ENCODE data around the gene AAK1. TPM values are rescaled to one million over a fixed set of nuclear protein-coding genes. Genes with fewer than 3 reads are reported as not detected.
"Not testable (repeated sequence)": the region's sequence is repeated elsewhere in the genome, so short reads cannot be mapped to it uniquely, and the experiment has no call there.

AAK1 gene
- total RNA-seq, 2 donors from 2014 or later, result 59.5 to 61.5 TPM

DNA sequence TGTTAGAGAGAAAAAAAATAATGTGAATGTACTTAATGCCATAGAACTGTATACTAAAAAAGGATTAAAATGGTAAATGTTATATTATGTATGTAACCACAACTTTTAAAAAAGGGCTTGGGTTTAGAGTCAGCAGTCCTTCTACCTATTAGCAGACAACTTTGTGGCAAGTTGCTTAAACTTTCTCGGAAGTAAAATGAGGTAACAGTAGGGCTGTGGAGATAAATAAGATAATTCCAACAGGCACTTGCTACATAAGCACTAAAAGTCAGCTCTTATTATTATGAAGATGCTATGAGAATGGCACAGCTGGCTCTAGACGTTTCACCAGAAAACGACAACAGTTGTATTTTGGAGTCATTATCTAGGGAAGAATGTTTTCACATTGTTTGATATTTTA lies 31.3 kb downstream of the AAK1 start:
- intact Hi-C loops (cut with DNase I, micrococcal nuclease), result no loop called here
- ATAC-seq, result no peak
- no peak for DNase-seq

DNA sequence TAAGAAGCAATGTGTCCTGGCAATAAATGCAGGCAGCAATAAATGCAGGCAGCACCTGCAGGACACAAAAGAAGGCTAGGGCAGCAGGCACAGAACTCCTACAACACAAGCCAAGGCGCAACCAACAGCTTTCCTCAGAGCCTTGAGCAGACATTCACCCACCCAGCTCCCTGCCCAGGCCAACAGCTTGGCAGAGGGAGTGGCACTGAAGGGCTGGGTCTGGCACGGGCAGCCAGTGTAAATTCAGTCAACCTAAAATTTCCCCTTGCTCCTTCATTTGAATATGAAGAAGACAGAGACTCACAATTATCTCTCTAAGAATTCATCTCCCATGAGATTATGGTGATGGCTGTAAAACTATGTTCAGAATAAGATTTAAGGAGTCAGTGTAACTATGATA lies 35.4 kb downstream of the AAK1 start:
- intact Hi-C loops (cut with DNase I, micrococcal nuclease), result no loop called here
- ATAC-seq, result peak; percentile 69
- no peak for DNase-seq

DNA sequence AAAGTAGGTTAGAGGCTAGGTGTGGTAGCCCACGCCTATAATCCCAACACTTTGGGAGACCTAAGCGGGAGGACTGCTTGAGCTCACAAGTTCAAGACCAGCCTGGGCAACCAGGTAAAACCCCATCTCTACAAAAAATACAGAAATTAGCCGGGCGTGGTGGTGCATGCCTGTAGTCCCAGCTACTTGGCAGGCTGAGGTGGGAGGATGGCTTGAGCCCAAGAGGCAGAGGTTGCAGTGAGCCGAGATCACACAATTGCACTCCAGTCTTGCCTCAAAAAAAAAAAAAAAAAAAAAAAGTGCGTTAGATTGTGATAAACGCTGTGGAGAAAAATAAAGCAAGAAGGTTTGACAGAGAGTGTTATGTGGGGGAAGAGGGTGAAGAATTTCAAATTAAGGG lies 36.8 kb downstream of the AAK1 start:
- ATAC-seq; DNase-seq; intact Hi-C loops (cut with DNase I, micrococcal nuclease): not testable (repeated sequence)

DNA sequence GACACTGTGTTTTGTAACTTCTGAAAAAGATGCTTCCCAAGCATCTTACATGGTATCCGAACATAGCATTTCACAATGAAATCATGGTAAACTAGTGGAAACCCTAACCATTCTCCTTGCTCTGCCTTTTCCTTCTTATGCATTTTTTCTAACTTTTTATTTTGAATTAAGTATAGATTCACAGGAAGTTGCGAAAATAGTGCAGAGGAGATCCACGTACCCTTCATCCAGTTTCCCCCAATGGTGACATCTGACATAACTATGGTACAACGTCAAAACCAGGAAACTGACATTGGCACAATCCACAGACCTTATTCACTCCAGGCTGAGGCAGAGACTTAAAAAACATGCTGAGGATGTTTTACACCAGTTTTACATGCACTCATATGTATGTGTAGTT lies 38.3 kb downstream of the AAK1 start:
- ATAC-seq (no peak), DNase-seq (no peak)
- intact Hi-C loops (cut with DNase I, micrococcal nuclease), result no loop called here

DNA sequence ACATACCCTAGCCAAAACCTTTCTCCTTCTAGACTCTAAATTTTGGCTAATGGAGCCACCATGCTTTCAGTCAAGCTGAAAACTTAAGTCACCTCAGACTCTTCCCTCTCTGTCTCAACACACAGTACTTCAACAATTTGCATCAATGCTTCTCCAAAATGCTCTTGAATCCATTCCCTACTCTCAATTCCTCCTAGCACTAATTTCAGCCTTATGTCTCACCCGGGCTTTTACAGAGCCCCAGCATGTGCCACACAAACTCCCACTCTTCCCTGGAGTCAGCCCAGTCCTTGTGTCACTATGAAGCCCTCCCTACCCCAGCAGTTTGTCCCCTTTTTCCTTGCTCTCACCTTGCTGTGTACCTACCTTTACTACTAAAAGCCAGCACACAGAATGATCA lies 38.7 kb downstream of the AAK1 start:
- intact Hi-C loops (cut with DNase I, micrococcal nuclease), result no loop called here
- ATAC-seq (no peak), DNase-seq (no peak)

DNA sequence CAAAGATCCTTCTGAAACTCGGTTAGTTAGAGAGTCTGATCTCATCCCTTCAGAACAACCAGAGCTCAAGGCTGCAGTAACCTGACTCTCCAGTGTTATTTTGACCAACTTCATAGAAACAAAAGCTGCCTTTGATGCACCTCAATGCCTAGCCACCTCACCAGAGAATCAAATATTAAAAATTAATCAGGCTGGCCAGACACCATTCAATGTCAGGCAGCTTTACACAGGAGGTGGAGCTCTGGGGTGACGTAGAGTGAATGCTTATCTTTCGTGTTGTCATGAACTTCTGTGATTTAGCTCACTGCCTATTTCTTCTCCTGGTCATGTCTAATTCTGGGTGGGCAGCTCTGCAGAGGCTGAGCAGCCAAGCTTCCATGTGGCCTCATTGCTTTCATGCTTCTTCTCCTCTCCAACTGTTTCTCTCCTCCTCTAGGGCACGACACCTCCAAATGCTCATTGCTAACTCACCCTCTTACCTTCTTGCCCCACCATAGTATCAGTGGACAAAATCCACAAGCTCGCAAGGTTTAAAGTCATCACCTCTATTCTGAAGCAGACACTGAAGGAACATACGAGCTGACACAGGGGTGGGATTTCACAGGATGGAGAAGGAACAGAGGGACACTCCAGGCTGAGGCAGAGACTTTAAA lies 39.4 kb downstream of the AAK1 start:
- no peak for ATAC-seq
- no peak for DNase-seq

DNA sequence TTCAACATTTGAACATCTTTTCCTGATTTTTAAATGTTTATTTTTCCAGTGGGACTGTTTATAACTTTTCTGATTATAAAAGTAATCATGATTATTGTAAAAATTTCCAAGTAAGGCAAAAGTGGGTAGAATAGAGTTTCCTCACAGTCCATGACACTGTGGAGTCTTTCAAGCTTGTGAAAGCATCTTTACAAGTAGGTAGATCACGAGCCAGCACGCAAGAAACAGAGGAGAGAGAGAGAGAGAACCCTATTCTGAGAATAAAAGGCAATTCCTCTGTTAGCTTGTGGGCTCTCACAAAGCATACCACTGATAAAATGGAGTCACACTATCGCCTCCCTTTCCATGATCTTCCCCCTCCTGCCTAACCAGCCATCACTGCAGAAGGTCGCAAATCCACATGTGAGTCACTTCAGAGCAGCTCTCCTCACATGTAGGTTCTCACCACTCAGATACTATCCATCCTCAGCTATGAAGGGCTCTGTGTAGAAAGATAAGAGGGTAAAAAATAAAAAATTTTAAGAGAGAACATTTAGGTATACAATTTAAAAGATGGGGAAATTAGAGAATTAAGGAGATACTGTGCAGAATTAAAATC lies 40.3 kb downstream of the AAK1 start:
- no peak for ATAC-seq
- DNase-seq, result no peak
- intact Hi-C loops (cut with DNase I, micrococcal nuclease), result no loop called here

More for the DNA sequence above, 39.4 kb downstream of the AAK1 start:
- intact Hi-C loops (cut with DNase I, micrococcal nuclease), result no loop called here

DNA sequence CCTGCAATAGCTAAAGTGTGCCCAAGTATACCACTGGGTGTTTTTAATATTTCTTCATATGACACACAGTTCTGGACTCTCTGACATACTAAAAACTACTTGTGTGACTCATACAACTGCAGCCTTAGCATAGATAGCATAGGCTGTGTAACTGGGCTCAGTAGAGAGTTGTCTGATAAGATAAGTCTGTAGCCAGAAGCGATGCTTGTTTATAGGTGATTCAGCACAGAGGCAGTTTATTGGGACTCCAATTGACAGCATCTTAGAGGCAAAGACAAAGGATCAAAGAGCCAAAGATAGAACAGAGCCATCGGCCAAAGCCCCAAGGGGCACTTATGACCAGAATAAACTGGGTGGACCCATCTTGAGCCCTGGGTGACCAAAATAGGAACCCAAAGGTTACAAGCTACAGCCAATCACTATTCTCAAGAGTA lies 42.3 kb downstream of the AAK1 start:
- DNase-seq (no peak), ATAC-seq (peak; percentile 93)
- intact Hi-C loops (cut with DNase I, micrococcal nuclease), result no loop called here

DNA sequence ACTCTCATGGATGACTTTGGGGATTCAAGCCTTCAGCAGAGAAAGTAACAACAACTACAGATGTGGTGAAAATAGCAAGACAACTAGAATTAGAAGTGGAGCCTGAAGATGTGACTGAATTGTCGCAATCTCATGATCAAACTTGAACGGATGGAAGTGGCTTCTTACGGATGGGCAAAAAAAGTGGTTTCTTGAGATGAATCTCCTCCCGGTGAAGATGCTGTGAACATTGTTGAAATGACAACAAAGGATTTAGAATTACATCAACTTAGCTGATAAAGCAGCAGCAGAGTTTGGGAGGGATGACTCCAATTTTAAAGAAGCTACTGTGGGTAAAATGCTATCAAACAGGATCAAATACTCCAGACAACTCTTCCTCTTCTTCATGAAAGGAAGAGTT lies 43.1 kb downstream of the AAK1 start:
- no peak for DNase-seq
- no peak for ATAC-seq
- intact Hi-C loops (cut with DNase I, micrococcal nuclease), result no loop called here

DNA sequence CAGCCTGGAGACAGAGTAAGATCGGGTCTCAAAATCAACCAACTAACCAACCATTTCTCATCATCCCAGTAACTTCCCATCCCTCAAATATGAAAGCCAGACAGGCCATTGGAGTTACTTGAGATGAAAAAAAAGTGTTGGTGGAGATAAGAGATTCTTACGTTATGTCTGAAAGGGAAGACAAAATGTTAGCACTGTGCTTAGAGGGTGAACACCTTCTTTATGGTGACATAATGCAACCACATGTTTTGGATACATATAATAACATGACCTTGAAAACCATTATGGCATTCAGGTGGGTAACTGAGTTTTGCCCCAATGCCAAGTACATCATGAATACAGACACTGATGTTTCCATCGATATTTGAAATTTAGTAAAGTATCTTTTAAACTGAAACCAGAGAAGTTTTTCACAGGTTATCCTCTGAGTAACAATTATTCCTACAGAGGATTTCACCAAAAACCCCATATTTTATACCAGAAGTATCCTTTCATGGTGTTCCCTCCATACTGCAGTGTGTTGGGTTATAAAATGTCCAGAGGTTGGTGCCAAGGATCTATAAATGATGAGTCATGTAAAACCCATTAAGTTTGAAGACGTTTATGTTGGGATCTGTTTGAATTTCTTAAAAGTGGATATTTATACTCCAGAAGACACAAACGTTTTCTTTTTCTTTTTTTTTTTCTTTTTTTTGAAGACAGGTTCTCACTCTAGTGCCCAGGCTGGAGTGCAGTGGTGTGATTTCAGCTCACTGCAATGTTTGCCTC lies 45.5 kb downstream of the AAK1 start:
- ATAC-seq (no peak), DNase-seq (no peak)
- intact Hi-C loops (cut with DNase I, micrococcal nuclease), result no loop called here

DNA sequence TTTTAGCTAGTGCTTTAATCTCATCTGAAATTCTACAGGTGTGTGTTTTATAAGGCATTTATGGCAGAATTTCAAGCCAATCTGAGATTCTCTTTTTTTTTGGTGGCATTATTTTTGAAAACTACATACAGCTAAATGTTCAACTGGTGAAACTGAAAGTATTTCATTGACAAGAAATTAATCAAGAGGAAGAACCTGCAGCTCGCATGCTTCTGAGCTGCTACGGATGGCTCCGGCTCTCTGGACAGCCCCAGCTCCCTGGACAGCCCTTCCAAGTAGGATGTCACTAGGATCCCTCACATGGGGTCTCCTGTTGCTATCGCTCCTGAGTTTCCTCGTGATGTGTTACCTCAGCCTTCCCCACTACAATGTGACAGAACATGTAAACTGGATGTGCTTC lies 46.4 kb downstream of the AAK1 start:
- intact Hi-C loops (cut with DNase I, micrococcal nuclease), result no loop called here
- no peak for ATAC-seq
- DNase-seq, result no peak

DNA sequence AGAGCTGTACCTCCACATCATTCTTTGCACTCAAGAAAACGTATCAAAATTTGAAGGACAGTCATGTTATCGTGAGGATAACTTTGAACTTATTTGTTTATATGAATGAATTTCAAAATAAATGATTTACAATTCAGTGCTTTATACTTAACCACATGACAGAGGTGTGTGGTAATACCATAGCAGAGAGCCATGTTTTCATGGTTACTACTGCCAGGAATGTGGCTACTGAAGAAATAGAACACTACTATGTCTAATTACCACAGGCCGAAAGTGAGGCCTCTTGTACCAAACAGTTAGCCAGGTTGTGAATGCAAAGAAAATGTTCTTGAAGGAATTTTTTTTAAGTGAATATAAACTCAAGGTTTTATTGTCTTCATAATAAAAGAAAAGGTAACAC lies 49.2 kb downstream of the AAK1 start:
- no peak for DNase-seq
- intact Hi-C loops (cut with DNase I, micrococcal nuclease), result no loop called here
- ATAC-seq, result no peak

DNA sequence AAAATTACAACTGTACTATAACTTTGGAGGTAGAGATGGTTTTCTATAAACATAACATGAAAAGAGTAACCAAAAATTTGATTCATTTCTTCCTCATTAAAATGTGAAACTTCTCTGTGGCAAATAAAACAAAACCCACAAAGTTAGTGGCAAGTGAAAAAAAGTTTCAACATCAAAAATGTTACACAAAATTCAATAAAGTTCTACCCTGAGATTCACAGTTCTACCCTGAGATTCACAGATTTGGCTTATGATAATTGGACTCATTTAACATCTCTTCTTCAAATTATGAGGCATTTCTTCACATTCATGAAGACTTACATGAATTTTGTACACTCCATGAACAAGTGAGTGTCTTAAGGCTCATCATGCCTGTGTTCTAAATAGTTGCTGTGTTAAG lies 51.0 kb downstream of the AAK1 start:
- intact Hi-C loops (cut with DNase I, micrococcal nuclease), result no loop called here
- ATAC-seq (no peak), DNase-seq (no peak)

DNA sequence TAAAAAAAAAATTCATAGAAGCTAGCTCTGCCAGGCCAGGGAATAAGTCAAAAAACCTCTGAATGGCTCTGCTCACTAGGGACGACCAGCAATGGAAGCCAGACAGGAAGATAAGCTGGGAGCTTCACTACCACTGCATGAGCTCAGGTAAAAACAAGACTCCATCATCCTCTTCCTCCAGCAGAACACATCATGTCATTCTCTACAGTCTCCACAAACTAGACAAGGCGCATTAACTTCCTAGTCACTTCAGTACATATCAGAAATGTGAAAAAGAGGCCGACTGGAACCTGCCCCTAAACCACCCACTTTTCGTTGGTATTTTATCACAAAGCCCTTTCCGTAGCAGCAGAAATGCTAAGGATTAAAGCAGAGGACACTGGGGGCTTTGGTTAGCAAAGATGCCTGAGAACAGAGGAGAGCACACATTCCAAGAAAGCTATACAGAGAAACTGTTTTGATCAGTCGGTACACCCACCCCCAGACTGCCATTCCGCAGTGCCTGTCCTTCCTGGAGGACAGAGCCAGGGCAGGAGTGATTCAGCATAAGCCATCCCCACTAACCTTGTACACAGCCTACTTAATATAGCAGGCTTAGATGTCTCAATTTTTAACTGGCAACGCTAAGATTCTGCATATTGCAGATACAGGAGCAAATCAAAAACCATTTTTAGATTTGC lies 53.4 kb downstream of the AAK1 start:
- ATAC-seq (no peak), DNase-seq (no peak)
- intact Hi-C loops (cut with DNase I, micrococcal nuclease), result no loop called here

DNA sequence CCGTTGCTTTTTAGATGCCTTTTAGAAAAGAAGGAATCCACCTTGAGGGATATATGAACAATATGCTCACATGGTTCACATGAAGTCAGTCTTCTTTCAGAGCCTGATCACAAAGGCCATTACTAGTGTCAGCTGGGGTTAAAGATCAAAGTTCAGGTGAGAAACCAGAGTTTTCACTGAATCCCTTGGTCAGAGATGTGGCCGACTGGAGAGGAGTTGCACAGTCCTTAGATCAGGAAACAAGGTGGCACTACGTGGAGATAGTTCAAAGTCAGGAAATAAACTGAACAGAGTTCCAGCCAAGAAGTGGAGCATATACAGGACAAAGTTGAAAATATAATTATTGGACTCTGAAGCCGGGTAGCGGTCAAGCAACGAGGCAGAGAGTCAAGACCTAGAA lies 54.6 kb downstream of the AAK1 start:
- intact Hi-C loops (cut with DNase I, micrococcal nuclease), result no loop called here
- no peak for DNase-seq
- peak; percentile 94 for ATAC-seq

DNA sequence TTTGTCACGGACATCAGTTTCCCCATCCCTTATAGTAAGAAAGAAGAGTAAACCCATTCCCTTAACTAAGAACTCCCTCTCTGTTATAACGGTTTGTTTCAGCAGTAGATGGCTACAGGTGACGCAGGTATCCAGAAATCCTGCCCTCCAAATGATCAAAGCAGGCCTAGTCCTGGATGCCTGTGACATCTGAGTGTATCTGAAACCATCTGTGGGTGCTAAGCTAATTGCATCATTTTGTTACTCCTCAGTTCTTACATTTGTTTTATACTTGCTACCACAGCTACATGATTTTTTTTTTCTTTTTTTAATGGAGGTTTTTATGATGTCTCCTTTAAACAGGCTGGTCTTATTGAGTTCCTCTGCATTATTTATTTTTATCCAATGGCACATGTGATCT lies 55.1 kb downstream of the AAK1 start:
- intact Hi-C loops (cut with DNase I, micrococcal nuclease), result no loop called here
- DNase-seq, result no peak
- no peak for ATAC-seq

DNA sequence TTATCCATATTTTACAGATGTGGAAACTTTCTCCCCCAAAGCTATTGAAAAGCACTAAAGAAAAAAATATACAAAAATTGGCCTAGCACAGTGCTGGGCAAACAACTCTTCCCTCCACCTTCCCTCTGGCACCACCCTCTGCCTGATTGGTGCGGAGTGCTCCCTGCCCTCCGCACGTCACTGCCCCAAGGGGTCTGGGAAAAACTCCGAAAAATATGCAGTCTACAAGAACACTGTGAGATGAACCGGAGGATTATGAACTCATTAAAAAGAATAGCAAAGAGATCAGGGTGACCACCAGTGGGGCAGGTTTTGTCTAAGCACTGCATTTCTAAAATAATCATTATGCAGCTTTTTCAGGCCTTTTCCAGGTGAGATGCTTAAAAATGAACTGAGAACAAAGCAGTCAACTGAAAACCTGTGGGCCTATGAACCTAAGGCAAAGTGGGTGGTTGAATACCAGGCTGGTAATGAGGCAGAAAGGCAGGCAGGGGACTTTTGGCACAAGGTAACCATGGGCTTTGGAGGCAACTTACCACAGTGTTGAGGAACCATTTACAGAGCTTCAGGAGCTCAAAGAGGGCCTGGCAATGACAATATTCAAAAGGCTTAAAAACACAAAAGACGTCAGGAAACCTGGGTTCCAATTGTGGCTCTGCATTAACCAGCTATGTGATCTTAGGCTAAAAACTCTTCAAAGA lies 57.5 kb downstream of the AAK1 start:
- DNase-seq (no peak), ATAC-seq (no peak)
- intact Hi-C loops (cut with DNase I, micrococcal nuclease), result no loop called here

DNA sequence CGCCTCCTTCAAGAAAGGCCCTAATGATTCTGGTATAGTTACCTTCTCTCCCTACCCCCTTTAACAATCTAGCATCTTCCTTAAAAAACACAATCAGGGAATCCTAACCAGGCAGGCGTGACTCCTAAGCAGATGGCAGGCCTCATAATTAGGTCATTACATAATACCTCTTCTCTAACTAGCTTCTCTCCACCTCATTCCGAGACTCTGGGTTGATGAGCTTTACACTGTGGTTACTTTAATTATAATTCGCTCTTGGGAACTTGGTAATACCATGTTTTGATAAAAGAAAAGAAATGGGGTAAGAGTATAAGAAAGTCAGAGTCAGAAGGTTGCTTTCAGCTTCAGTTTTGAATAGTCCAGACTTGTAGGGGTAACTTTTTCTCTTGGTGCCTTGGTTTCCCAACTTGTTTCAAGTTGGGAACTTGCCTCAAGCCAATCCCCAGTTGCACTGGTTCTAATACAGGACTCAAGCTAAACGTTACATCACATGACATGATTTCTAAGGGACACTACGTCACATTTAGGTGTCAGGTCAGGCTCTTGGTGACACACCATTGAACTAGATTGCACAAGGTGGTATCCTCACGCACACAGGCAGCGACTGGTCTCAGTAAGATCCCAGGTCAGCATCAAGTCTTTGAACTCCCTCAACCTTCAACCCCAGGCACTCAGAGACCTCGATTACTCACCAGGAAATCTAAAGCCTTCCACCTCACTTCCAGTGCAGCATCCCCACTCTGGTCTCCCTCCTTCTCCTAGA lies 59.2 kb downstream of the AAK1 start:
- intact Hi-C loops (cut with DNase I, micrococcal nuclease), result no loop called here
- no peak for ATAC-seq
- no peak for DNase-seq

All from left colon (tissue), 2 donors.